DND-41 (cell line): ENCODE measurements around the gene ADCYAP1.
"Not testable (repeated sequence)": the region's sequence is repeated elsewhere in the genome, so short reads cannot be mapped to it uniquely, and the experiment has no call there.

Source experiments
- ATAC-seq: fragments of 200-7000 bp; cut with Tn5 transposase; 3 replicates; pipeline ENCODE4 v1.9.1; 2021; ENCODE audit warnings: low read depth; ENCODE audit not compliant: insufficient read depth
- DNase-seq: peaks from one replicate; pipeline ENCODE4 v3.0.0-alpha.2; 2020
- H2AFZ ChIP-seq: 2 replicates; pipeline ENCODE4 v1.6.0; 2012; ENCODE audit warnings: low read depth, low read length
- H3K27ac ChIP-seq: 2 replicates; pipeline ENCODE4 v1.5.1; 2012; ENCODE audit warnings: low read length, inconsistent platforms
- H3K27me3 ChIP-seq: fragments of 200-600 bp; sonication (generic); 2 replicates; pipeline ENCODE4 v1.6.0; 2012; ENCODE audit warnings: low read length, mild to moderate bottlenecking, inconsistent platforms; ENCODE audit not compliant: insufficient read depth, poor library complexity
- H3K36me3 ChIP-seq: 2 replicates; pipeline ENCODE4 v1.5.1; 2012; ENCODE audit warnings: low read length, inconsistent platforms; ENCODE audit not compliant: insufficient read depth
- H3K4me1 ChIP-seq: 2 replicates; pipeline ENCODE4 v1.5.1; 2012; ENCODE audit warnings: mild to moderate bottlenecking, low read length; ENCODE audit not compliant: insufficient read depth
- H3K4me2 ChIP-seq: 2 replicates; pipeline ENCODE4 v1.6.0; 2012; ENCODE audit warnings: mild to moderate bottlenecking, moderate library complexity, low read length, inconsistent platforms; ENCODE audit not compliant: insufficient read depth
- H3K4me3 ChIP-seq, 2 experiments: fragments of 200-600 bp in 1 of 2; shearing (Covaris generic) in 1 of 2; 2 replicates each; pipeline ENCODE4 v1.5.1; 2012 to 2016; ENCODE audit warnings: inconsistent platforms in 2 of 2, low read length in 2 of 2, mild to moderate bottlenecking in 2 of 2, low read depth in 1 of 2, moderate library complexity in 1 of 2
- H3K79me2 ChIP-seq: 2 replicates; pipeline ENCODE4 v1.6.0; 2012; ENCODE audit warnings: low read length, inconsistent platforms; ENCODE audit not compliant: insufficient read depth
- H3K9ac ChIP-seq: 2 replicates; pipeline ENCODE4 v1.6.0; 2012; ENCODE audit warnings: low read depth, mild to moderate bottlenecking, inconsistent platforms, low read length, moderate library complexity
- H3K9me3 ChIP-seq: 2 replicates; pipeline ENCODE4 v1.5.1; 2012; ENCODE audit warnings: low read length, moderate library complexity, mild to moderate bottlenecking, inconsistent platforms; ENCODE audit not compliant: insufficient read depth, severe bottlenecking
- H4K20me1 ChIP-seq: 2 replicates; pipeline ENCODE4 v1.6.0; 2012; ENCODE audit warnings: low read length; ENCODE audit not compliant: insufficient read depth
- CTCF ChIP-seq: IDR thresholded peaks from 2 replicates; pipeline ENCODE4 v1.5.1; 2012; ENCODE audit warnings: borderline replicate concordance, low read length, moderate library complexity, mild to moderate bottlenecking; ENCODE audit not compliant: poor library complexity, severe bottlenecking; ENCODE audit errors: extremely low read depth
- EZH2 ChIP-seq: IDR thresholded peaks from 3 replicates; pipeline ENCODE4 v1.6.1; 2012; ENCODE audit warnings: borderline replicate concordance, low read depth, mild to moderate bottlenecking, moderate library complexity, low read length, inconsistent platforms; ENCODE audit not compliant: severe bottlenecking

ADCYAP1 gene

GRCh38 chr18:867257-867656 lies 37.4 kb upstream of the ADCYAP1 start:
- TF ChIP-seq CTCF (no peak), EZH2 (no peak)

GRCh38 chr18:873426-873825 lies 31.2 kb upstream of the ADCYAP1 start:
- H3K4me3 ChIP-seq, H3K4me2 ChIP-seq, H3K27ac ChIP-seq, H3K27me3 ChIP-seq, H3K36me3 ChIP-seq, DNase-seq, H2AFZ ChIP-seq, H3K4me1 ChIP-seq, H3K79me2 ChIP-seq, H4K20me1 ChIP-seq, H3K9ac ChIP-seq, H3K9me3 ChIP-seq, ATAC-seq: not testable (repeated sequence)

More at GRCh38 chr18:867257-867656, 37.4 kb upstream of the ADCYAP1 start:
- Histone ChIP-seq H3K27me3 (peaks cover 4% of the 10 kb centered on the region), H3K9ac (no peak overlapping the region), H3K4me1 (no peaks in the 10 kb centered on the region), H4K20me1 (no peaks in the 10 kb centered on the region), H3K36me3 (no peaks in the 10 kb centered on the region), H3K9me3 (no peaks in the 10 kb centered on the region), H3K27ac (no peak overlapping the region), H2AFZ (no peak overlapping the region), H3K4me2 (no peak overlapping the region), H3K4me3 (no peak overlapping the region), H3K79me2 (no peaks in the 10 kb centered on the region)
- DNase-seq = no peak
- ATAC-seq = no peak

- Histone ChIP-seq H3K27me3 (no peaks in the 10 kb centered on the region), H2AFZ (no peak overlapping the region), H3K79me2 (no peaks in the 10 kb centered on the region), H3K4me1 (no peaks in the 10 kb centered on the region), H3K27ac (no peak overlapping the region), H3K4me3 (no peak overlapping the region), H3K36me3 (no peaks in the 10 kb centered on the region), H3K9ac (no peak overlapping the region), H3K4me2 (no peak overlapping the region), H4K20me1 (no peaks in the 10 kb centered on the region), H3K9me3 (peaks cover 10% of the 10 kb centered on the region)
- DNase-seq (no peak), ATAC-seq (no peak)
- TF ChIP-seq EZH2 = no peak
- no peak for TF ChIP-seq CTCF
These were observed 28.8 kb upstream of the ADCYAP1 start for GRCh38 chr18:875912-876311.

GRCh38 chr18:877238-877637 lies 27.4 kb upstream of the ADCYAP1 start:
- TF ChIP-seq EZH2 (no peak), CTCF (no peak)
- Histone ChIP-seq H3K9me3 (peaks cover 10% of the 10 kb centered on the region), H3K4me1 (no peaks in the 10 kb centered on the region), H3K36me3 (no peaks in the 10 kb centered on the region), H2AFZ (no peak overlapping the region), H3K4me3 (no peak overlapping the region), H3K27me3 (no peaks in the 10 kb centered on the region), H3K9ac (no peak overlapping the region), H3K4me2 (no peak overlapping the region), H3K27ac (no peak overlapping the region), H4K20me1 (no peaks in the 10 kb centered on the region), H3K79me2 (no peaks in the 10 kb centered on the region)
- DNase-seq (no peak), ATAC-seq (no peak)
